Hematopoietic multipotent progenitor cell treated with erythropoietin and hydrocortisone succinate and interleukin-3 and kit ligand, for 15 days (in vitro differentiated cells): ENCODE data around the gene BPIFB2.

Experiments used
- DNase-seq: peaks from one replicate; pipeline ENCODE4 v3.0.0-alpha.2; 2015; ENCODE audit warnings: low spot score

Gene BPIFB2

DNA sequence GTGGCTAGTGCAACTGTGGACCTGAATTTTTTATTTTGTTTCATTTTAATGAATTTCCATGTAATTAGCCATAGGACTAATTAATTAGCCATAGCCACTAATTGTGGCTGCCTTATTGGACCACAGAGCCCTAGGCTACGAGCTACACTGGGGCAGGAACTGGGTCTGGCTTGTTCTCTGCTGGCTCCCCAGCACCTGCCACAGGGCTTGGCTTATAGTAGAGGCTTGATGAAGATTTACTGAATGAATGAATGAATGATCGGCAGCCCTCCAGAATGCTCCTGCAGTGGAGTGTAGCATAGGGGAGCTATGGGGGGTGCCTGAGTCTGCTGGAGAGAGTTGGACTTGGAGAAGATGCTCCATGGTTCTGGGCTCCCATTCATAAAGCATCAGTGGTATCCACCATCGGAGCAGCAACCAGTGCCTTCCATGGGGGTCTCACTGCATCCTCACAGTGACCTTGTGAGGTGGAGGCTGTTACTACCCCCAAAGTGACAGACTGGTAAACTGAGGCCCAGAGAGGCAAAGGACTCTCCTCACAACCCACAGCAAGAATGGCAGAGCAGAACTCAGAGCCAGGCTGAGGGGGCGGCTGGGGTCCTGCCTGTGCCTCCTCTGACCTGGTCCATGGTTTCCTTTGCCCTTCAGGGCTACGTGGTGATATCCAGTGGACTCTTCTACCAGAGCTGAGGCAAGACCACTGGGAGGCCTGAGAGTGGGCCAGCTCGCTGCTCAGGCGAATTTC is 15.4 kb downstream of the BPIFB2 start:
- no peak for DNase-seq

DNA sequence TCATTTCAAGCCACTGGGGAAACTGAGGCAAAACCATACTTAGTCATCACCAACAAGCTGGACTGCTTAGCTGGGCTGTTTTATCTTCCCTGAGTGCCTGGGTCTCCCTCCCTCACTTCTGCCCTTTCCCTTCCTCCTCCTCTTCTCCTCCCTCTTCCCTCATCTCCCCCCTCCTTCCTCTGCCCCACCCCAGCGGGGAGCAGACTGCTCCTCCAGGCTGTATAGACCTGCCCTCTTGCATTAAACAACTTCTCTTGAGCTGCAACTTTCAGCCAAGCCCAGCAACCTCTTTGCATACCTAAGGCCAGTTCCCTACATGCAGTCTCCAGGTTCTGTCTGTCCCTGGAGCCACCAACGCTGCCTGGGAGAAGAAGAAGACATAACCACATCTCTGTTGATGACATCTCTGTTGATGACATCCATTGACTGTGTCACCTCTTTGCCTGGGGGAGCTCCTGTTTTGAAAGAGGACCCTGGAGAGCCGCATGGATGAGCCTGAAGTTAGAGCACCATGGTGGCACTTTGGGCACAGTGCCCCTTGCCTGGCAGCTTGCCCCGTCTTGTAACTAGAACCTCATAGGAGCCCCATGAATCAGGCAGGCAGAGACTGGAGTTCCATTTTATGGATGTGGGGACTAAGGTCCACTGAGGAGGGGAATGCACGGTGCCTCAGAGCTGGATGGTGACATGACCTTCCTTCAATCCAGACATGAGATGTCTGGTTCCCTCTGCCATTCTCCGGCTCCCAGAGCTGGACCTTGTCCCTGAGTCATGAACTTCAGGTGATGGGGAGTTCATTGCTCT is 16.1 kb downstream of the BPIFB2 start:
- no peak for DNase-seq

DNA sequence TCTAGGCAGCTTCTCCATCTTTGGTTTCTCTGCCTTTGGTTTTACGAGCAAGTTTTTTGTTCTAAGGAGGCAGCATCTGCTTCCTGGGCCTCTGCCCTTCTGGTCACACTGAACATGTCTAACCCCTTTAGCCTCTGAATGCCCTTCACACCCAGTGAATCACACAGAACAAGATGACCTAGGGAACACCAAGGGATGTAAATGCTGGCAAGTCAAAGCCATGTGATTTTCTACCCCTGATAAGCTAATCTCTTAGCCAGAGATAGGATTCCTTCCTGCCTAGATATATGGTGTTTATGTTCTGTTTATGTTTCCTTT is 16.7 kb downstream of the BPIFB2 start:
- no peak for DNase-seq

DNA sequence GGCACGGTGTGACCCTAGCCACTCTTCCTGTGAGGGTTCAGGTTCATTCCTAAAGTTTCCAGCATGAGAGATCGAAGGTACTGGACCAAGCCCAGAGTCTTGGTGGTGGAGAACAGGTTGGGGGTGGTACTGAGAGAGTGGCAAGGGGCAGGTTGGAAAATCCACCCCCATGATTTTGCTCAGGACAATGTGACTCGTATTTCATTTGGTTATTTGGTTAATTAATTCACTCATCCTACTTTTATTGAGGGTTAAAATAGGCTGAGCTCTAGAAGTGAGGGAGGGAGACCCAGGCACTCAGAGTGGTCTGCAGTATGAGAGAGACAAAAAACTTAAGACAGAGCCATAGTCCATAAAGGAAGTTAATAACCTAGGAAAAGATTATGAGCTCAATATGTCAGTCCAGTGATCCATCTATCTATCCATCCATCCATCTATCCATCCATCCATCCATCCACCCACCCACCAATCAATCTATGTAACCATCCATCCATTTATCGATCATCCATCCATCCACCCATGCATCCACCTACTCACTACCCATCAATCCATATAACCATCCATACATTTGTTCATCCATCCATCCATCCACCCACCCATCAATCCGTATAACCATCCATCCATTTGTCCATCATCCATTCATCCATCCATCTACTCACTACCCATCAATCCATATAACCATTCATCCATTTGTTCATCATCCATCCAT is 17.3 kb downstream of the BPIFB2 start:
- no peak for DNase-seq

DNA sequence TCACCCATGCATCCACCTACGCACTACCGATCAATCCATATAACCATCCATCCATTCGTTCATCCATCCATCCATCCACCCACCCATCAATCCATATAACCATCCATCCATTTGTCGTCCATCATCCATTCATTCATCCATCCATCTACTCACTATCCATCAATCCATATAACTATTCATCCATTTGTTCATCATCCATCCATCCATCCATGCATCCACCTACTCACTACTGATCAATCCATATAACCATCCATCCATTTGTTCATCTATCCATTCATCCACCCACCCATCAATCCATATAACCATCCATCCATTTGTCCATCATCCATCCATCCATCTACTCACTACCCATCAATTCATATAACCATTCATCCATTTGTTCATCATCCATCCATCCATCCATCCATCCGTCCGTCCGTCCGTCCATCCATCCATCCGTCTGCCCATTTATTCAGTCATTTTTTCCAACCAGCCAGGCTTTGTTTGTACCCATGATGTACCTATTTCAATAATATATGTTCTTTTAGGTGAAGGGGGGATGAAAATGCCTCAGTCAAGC is 17.9 kb downstream of the BPIFB2 start:
- no peak for DNase-seq

DNA sequence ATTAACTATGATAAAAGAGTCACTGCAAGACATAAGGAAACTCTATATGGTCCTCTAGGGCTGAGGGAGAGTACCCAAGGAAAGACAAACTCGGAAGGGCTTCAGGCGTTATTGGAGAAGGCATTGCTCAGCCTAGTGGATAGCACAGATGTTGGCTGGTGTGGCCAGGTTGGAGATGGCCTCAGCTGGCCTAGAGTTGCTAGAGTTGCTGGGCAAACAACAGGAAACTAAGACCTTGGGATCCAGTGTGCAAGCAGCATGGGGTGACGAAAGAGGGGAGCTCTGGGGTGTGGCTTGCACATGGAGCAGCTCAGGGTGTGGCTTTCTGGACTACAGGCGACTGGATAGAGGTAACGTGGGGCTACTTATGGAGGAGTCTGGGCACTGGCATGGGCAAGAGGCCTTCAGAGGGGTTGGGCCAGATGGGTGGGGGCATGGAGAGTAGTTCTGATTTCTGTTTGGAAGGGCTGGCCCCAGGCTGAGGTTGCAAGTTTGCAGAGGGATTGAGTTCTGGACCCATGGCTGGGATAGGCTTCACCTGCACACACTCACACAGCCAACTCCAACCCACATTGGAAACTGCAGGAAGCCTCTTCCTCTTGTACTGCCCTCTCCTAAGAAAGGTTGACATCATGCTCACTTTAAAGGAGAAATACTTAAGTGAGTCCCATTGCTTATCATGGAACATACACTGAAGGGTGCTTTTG is 18.7 kb downstream of the BPIFB2 start:
- no peak for DNase-seq

DNA sequence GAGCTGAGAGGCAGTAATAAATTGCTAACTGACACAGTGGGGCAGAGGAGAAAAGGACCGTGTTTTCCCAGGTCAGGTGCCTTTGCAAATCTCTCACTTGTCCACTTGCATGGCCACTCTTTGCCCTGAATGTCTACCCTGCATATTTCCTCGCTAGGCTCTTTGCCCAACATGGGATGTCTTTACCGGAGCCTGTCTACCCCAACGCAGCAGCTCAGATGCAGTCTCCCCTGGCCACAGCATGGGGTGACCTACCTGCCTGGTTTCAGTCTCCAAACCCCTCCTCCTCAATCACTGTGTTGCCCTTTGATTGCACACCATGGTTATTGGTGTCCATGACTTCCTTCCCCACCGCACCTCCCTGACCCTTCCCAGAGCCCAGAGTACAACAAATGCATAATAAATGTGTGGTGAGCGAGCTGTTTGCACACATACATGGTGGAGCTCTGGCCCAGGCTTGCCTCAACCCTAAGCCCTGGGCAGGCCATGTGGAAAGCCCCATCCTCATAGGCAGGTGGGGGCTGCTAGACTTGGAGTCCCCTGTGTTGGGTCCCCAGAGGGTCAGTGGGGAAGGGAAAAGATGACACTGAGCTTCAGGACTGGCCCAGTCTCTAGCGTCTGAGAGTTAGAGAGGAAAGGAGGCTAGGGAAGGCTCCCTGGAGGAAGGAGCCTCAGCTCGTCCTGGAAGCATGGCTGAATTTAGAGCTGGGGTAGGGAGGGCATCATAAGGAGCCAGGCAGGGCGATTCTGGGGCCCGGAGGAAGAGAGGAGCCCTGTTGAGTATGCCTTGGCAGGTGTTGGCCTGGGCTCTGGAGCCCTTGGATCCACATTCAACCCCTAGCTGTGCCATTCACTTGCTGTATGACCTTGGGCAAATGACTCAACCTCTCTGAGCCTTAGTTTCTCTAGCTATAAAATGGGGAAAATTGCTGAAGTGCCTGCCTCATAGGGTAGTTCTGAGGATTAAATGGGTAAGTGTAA is 19.6 kb downstream of the BPIFB2 start:
- no peak for DNase-seq

DNA sequence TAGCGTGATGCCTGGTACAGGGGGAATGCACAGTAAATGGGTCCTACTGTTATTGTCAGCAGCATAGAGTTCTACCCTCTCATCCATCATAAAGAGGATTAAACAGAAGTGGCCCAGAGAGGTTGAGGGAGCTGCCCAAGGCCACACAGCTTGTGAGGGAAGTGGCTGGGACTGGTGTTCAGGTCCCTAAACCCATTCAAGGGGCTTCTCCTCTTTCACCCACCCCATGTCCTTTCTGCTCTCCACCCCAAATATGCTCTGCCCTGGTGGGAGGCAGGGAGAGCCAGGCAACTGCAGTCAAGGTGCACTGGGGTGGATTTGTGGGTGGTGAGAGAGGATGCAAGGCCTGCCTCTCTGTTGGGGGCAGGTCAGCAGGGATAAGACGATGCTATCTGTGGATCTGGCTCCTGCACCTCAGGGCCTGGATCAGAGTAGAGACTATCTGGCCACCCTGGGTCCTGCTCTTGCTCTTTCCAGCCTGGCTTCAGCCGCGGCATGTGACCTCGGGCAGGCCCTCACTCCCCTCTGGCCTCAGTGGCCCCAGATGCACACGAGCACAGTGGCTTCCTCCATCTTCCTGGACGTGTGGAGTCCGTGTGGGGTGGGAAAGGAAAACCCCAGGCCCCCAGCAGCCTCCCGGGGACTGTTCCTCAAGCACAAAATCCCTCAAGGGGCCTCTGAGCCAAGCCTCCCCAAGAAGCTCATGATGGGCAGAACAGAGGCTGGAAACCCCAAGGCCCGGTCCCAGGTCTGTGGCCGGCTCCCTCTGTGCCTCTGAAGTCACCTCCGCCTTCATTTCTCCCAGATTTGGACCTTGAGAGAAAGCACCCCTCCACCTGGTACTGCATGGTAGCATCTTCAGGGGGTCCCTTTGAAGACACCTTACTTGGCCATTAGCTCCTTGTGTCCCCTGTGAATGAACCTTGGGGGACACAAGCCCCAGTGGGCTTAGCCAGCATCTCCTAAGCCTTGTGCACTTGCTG is 20.6 kb downstream of the BPIFB2 start:
- no peak for DNase-seq

DNA sequence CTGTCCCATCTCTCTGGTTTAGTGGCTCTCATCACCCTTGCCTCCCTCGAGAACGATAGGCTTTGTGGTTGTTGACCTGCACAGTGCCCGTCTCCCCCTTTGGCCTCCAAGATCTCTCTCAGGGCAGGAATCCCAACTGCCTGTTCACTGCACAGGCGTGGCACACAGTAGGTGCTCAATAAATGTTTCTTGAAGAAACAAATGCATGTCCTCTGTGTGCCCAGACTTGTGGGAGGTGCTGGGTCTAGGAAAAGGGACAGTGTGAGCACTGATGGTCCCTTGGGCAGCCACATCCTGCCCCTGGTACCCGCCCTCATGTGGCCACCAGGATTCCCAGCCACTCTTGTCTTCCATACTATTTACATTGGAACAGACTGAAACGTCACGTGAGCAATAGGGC is 21.4 kb downstream of the BPIFB2 start:
- DNase-seq = no peak

DNA sequence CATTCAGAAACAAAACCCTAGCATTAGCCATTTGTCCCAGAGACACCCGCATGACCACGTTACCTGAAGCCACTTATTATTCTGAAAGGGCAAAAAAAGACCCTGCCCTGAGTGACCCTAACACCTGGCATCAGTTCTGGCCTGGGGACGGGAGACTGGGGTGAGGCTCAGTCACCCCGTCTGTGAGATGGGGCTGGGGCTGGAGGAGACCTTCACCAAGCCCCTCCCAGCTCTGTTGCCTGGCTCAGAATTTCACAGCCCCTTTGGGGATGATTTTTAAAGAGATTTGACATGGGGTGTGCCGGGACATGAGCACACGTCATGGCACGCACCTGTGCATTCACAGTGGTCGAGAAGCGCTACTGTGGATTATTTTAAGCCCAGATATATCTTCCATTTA is 22.6 kb downstream of the BPIFB2 start:
- no peak for DNase-seq

DNA sequence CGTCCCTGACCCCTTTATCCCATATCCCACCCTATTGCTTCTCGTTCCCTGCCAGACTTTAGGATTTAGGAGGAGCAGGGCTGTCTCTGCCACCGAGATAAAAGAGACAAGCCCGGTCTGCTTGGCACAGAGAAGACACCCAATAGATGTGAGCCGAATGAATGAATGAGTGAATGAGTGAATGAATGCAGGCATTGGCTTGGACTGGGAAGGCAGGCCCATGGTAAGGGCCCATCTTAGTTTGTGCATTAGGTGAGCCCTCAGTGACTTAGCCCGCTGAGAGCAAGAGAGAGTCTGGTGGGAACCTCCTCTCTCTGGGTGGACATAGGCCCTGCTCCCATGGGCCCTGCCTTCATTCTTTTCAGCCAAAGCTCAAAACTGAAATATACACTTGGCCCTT is 23.1 kb downstream of the BPIFB2 start:
- DNase-seq = no peak

DNA sequence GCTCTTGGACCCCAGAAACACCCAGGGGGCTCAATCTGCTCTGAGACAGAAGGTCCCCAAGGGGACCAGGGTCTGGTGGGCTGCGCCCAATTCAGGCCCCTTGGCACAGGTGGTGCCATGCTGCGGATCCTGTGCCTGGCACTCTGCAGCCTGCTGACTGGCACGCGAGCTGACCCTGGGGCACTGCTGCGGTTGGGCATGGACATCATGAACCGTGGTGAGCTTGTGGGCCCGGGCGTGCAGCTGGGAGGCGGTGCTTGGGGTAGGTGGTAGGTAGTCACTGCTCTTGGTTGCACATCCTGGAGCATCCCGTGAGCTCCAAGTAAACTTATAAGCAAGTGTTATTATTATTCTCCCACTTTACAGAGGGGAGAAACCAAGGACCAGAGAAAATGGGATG is 24.0 kb downstream of the BPIFB2 start, which contains the start of gene BPIFB6:
TSS of gene BPIFB6 (plus strand) at position 118 of the 400 bp plus-strand sequence. CDS start at position 118, 0 bp downstream.
- DNase-seq = no peak

DNA sequence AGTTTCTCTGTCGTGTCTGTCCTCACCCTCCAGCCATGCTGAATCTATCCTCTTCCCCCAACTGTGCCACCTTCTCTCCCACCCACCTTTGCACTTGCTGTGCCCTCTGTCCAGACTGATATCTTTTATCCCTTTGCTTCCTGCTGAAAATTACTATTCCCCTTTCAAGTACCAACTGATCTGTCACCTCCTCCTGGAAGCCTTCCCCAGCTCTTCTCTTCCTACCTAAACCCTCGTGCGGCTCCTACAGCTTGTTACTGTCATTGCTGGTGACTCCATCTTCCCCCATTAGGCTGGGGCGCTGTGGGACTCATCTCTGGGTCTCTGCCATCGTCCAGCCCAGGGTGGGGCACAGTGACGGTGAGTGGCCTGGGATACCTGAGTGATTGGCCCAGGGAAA is 25.1 kb downstream of the BPIFB2 start:
- no peak for DNase-seq

DNA sequence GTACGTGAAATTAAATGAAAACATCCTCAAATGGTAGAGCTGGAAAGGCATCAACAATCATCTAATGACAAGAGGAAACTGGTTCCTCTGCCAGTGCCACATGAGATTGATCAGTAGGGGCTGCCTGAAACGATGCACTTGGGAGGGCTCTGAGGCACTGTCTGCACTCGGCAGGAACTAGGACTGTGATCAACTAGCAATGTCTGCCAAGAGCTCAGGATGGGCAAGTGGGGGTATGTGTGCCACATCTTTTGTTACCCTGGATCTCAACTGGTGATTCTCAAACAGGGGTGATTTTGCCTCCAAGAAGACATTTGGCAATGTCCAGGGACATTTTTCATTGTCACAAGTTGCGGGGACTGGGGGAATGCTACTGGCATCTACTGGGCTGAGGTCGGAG is 25.9 kb downstream of the BPIFB2 start:
- DNase-seq = no peak

DNA sequence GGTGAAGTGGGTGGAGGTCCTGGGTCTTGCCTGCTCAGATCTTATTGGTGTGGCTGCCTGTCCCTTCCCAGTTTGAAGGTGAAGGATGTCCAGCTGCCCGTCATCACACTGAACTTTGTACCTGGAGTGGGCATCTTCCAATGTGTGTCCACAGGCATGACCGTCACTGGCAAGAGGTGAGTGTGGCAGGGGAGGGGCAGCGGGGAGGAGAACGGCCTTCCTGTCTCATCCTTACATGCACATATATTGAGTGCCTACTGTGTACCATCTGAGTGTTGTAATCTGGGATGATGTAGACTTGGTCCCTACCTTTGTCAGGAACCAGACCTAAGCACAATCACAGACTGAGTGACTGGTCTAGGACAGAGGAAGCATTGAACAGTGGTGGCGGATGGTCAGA is 26.6 kb downstream of the BPIFB2 start:
- no peak for DNase-seq

DNA sequence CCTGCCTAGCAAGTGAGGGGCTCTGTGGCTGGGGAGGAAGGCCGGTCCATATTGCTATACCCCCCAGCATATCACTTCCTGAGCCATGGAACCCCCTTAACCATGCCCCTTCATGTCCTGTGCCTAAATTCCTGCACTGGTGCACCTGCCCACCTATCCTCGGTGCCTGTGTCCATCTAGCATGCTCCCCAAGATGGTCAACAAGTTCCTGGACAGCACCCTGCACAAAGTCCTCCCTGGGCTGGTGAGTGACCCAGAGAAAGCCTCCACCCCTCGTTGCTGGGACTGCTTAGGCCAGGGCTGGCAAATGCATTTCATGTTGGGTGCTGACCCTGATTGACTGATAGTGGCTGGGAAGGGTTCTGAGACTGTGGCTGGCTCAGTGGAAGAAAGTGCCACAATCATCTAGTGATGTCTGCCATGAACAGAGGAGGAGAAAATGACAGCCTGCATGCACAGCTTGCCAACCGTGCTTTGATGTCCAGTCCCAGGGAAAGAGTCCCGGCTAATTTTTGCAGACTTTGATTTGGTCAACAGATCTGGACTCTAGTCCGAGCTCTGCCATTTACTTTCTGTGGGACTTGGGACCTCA is 27.5 kb downstream of the BPIFB2 start:
- no peak for DNase-seq

DNA sequence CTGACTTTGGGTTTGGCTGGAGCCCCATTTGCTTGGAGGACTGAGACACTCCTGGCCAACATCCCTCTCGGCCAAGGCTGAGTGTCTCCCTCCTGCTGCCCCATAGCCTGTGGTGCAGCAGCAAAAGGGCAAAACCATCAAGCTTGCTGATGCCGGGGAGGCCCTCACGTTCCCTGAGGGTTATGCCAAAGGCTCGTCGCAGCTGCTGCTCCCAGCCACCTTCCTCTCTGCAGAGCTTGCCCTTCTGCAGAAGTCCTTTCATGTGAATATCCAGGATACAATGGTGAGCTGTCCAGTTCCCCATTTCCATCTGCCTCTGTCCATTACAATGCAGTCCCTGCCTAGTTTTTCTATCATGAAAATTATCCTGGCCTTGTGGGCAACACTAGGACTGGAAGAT is 30.0 kb downstream of the BPIFB2 start:
- DNase-seq = no peak

DNA sequence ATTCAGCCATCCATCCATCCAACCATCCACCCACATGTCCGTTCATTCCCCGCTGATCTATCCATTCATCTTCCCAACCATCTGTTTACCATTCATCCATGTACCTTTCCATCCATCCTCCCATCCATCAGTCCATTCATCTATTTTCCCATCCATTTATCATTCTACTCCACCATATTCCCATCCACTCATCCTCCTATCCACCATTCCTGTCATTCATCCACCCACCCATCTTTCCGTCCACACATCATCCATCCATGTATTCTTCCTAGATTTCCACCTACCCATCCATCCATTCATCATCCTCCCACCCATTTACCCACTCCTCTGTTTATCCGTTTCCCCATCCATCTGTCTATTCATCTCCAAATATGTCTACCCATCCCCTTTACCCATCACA is 30.7 kb downstream of the BPIFB2 start:
- DNase-seq = no peak

DNA sequence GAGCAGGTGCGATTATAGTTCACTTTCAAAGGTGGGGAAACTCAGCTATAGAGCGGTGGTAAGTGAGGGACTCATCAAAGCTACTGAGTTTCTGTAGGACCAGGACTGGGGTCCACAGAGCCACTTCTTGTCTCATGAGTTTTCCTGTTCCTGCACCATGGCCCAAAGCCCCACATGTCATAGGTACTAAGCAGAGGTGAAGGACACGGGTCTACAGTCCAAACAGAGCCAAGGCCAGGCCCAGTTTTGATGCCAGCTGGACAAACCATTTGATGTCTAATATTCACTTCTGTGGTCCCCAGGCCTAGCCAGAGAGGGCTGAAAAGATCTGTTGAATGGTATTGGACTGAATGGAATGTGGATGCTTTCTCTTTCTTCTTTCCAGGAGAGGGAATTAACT is 34.9 kb downstream of the BPIFB2 start:
- no peak for DNase-seq
